Tibial artery (tissue), 4 donors: Measurements from ENCODE around the gene MED25.

ENCODE experiments used
- DNase-seq, 2 donors: peaks; one replicate each; pipeline ENCODE4 v3.0.0-alpha.2; 2019
- H3K27ac ChIP-seq, 2 donors: fragments of 200-600 bp; sonication (generic) in 1 of 2; 1 replicate in 1 of 2; 2 replicates in 1 of 2; pipeline ENCODE4 v1.5.1; 2018 to 2019; ENCODE audit warnings: mild to moderate bottlenecking in 1 of 2
- H3K27me3 ChIP-seq, 2 donors: fragments of 200-600 bp; sonication (generic) in 1 of 2; one replicate each; pipeline versions ENCODE4 v1.5.1 to v1.6.0; 2016 to 2019
- H3K36me3 ChIP-seq, 3 donors: fragments of 200-600 bp; sonication (generic) in 2 of 3; one replicate each; pipeline ENCODE4 v1.5.1; 2016 to 2019; ENCODE audit warnings: mild to moderate bottlenecking in 2 of 3
- H3K4me1 ChIP-seq, 4 donors: fragments of 200-600 bp; sonication (generic) in 2 of 4; 1 replicate in 3 of 4; 2 replicates in 1 of 4; pipeline ENCODE4 v1.5.1; 2016 to 2019
- H3K4me3 ChIP-seq, 2 donors: fragments of 200-600 bp; sonication (generic) in 1 of 2; 1 replicate in 1 of 2; 2 replicates in 1 of 2; pipeline ENCODE4 v1.5.1; 2018 to 2019; ENCODE audit warnings: mild to moderate bottlenecking in 2 of 2
- H3K9me3 ChIP-seq, 3 donors: fragments of 200-600 bp; sonication (generic) in 1 of 3; one replicate each; pipeline ENCODE4 v1.5.1; 2016 to 2019
- intact Hi-C: fragments of 100-400 bp; cut with DNase I; formaldehyde crosslinking; loops from one replicate; pipeline ENCODE4 v1.15.0; 2023; ENCODE audit warnings: low total_unique reads
- TF ChIP-seq, protein P1 (sequence below), 2 experiments: fragments of 200-600 bp in 1 of 2; fragments of 450-650 bp in 1 of 2; IDR thresholded peaks; one replicate each; pipeline ENCODE4 v1.5.1; 2017 to 2019; ENCODE audit warnings: antibody characterized with exemption in 2 of 2, mild to moderate bottlenecking in 1 of 2, moderate library complexity in 1 of 2

Gene MED25

DNA sequence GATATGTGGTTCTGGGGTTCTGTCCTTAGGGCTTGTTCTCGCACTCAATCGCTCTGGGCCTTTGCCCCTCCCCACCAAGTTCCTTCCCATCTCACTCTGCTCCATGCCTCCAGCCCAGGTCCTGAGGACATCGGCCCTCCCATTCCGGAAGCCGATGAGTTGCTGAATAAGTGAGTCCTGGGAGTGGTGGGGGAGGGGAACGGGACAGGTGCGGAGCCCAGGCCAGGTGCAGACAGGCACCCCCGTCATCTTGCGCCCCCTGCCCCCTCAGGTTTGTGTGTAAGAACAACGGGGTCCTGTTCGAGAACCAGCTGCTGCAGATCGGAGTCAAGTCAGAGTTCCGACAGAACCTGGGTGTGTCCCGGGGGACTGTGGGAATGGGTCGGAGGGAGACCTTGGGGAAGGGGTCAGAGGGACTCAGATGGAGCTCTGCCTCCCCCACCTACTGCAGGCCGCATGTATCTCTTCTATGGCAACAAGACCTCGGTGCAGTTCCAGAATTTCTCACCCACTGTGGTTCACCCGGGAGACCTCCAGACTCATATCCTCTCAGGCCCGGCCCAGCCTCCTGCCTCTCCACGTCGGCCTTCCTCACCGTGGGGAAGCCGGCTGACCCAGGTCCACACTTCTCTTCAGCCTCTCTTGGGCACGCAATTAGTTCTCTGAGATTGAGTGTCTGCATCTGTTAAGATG, 15.1 kb upstream of the MED25 start:
- TF ChIP-seq, protein P1, sequence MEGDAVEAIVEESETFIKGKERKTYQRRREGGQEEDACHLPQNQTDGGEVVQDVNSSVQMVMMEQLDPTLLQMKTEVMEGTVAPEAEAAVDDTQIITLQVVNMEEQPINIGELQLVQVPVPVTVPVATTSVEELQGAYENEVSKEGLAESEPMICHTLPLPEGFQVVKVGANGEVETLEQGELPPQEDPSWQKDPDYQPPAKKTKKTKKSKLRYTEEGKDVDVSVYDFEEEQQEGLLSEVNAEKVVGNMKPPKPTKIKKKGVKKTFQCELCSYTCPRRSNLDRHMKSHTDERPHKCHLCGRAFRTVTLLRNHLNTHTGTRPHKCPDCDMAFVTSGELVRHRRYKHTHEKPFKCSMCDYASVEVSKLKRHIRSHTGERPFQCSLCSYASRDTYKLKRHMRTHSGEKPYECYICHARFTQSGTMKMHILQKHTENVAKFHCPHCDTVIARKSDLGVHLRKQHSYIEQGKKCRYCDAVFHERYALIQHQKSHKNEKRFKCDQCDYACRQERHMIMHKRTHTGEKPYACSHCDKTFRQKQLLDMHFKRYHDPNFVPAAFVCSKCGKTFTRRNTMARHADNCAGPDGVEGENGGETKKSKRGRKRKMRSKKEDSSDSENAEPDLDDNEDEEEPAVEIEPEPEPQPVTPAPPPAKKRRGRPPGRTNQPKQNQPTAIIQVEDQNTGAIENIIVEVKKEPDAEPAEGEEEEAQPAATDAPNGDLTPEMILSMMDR (IDR thresholded peaks at IDR 0.05) = no peak
- H3K4me1 ChIP-seq = peaks cover 0 to 17% (median 9%) of the 10 kb centered on the region in 4 donors
- no peaks in the 10 kb centered on the region for H3K27me3 ChIP-seq
- intact Hi-C loops = no loop called here
- DNase-seq = no peak
- H3K27ac ChIP-seq = peak overlapping the region; percentile 47 to 57
- H3K36me3 ChIP-seq = peaks cover 17 to 99% (median 53%) of the 10 kb centered on the region in 3 donors
- no peaks in the 10 kb centered on the region for H3K9me3 ChIP-seq
- H3K4me3 ChIP-seq = peak overlapping the region in 1 of 2 donors; percentile 47

DNA sequence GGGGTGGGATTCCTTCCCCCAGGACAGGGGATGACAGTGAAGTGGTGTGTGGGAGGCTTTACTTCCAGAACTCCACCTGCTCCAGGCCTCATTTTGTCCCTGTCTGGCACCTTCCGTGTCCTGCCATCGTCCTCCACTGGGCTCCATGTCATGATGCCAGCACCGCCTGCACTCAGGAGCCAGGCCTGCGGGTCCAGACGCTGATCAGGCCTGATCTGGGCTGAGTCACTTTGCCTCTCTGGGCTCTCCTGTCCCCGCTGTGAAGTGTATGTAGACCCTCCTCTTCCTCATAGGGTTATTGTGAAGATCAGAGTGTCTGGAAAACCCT, 14.6 kb upstream of the MED25 start:
- TF ChIP-seq, protein P1 (IDR thresholded peaks at IDR 0.05) = no peak
- no peak for DNase-seq
- no peak overlapping the region for H3K27ac ChIP-seq
- no peak overlapping the region for H3K4me3 ChIP-seq
- H3K27me3 ChIP-seq = no peaks in the 10 kb centered on the region
- H3K9me3 ChIP-seq = no peaks in the 10 kb centered on the region
- H3K4me1 ChIP-seq = peaks cover 0 to 21% (median 12%) of the 10 kb centered on the region in 4 donors
- intact Hi-C loops = no loop called here
- peaks cover 15 to 94% (median 48%) of the 10 kb centered on the region in 3 donors for H3K36me3 ChIP-seq

DNA sequence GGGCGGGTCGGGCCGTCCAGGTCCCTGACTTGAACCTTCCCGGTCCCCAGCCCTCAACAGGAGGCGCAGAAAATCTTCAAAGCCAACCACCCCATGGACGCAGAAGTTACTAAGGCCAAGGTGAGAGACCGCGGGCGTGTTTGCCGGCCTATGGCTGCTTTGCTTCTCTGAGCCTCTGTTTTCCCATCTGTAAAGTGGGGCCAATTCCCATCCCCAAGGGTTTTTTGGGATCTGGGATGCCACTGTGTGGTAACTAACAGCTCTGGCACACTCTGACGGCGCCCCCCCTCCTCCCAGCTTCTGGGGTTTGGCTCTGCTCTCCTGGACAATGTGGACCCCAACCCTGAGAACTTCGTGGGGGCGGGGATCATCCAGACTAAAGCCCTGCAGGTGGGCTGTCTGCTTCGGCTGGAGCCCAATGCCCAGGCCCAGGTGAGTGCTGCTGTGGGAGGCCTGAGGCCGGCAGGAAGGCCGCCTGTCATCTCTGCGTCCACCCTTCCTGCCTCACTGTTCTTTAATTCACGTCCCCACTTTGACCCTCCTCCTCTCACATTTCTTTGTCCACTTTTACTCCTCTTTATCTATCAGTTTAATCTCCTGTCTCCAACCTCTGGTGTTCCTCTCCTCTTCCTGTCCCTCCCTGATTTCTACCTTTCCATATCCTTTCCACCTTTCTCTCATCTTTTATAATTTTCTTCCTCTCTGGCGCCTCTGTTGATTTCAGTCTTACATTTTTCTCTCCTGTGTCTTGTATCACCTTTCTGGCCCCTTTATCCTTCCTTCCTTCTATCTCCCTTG, 12.1 kb upstream of the MED25 start:
- H3K4me3 ChIP-seq = no peak overlapping the region
- H3K27me3 ChIP-seq = no peaks in the 10 kb centered on the region
- no peaks in the 10 kb centered on the region for H3K9me3 ChIP-seq
- H3K4me1 ChIP-seq = peaks cover 0 to 35% (median 24%) of the 10 kb centered on the region in 4 donors
- TF ChIP-seq, protein P1 (IDR thresholded peaks at IDR 0.05) = no peak
- no peak for DNase-seq
- no peak overlapping the region for H3K27ac ChIP-seq
- intact Hi-C loops = loop anchor here (5.0 kb wide), 1 partner anchor 39 kb away; the partner anchor contains the start of gene AP2A1
- peaks cover 0 to 69% (median 24%) of the 10 kb centered on the region in 3 donors for H3K36me3 ChIP-seq

DNA sequence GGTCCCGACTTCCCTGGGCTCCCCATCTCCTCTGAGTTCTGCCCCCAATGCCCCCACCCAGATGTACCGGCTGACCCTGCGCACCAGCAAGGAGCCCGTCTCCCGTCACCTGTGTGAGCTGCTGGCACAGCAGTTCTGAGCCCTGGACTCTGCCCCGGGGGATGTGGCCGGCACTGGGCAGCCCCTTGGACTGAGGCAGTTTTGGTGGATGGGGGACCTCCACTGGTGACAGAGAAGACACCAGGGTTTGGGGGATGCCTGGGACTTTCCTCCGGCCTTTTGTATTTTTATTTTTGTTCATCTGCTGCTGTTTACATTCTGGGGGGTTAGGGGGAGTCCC, 11.5 kb upstream of the MED25 start:
- no peak overlapping the region for H3K27ac ChIP-seq
- intact Hi-C loops = loop anchor here (5.0 kb wide), 1 partner anchor 39 kb away; the partner anchor contains the start of gene AP2A1

DNA sequence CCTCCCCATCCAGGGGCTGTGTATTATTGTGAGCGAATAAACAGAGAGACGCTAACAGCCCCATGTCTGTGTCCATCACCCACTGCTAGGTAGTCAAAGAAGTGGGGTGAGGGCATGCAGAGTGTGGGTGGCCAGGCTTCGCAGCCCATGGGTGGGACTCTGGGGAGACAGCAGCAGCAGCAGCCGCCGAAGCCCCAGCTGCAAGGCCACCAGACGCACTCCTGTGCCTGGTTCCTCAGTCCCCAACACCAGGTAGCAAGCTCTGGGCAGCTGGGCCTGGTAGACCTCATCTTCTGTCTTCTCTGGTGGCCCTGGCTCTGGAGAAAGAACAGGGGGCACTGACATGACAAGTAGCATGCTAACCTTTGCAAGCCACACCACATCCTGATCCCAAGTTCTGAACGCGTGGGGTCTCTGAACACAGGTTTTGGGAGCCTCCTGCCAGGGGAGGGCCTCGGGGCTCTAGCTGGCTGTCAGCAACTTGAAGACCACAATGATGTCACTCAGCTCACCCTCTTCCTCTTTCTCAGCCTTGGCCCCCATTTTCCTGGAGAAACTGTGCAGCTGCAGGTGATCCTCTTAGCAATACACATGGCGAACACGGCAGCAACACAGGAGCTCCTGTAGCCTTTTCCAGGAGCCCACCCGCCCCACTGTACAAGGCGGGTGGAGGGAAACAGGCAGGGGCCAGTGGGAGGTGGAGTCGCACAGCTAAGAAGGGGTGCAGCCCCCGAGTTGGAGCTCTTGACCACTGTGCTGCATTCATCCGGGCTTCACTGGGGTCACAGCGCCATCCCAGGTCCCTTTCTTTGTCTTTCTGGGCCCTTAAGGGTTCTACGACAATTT, 10.8 kb upstream of the MED25 start:
- H3K27ac ChIP-seq = no peak overlapping the region
- H3K9me3 ChIP-seq = no peaks in the 10 kb centered on the region
- TF ChIP-seq, protein P1 (IDR thresholded peaks at IDR 0.05) = no peak
- H3K4me3 ChIP-seq = no peak overlapping the region
- peaks cover 0 to 26% (median 19%) of the 10 kb centered on the region in 4 donors for H3K4me1 ChIP-seq
- H3K36me3 ChIP-seq = peaks cover 0 to 56% (median 24%) of the 10 kb centered on the region in 3 donors
- intact Hi-C loops = loop anchor here (5.0 kb wide), 1 partner anchor 40 kb away; the partner anchor contains the start of gene AP2A1
- no peak for DNase-seq
- no peaks in the 10 kb centered on the region for H3K27me3 ChIP-seq

More for the DNA sequence above, 11.5 kb upstream of the MED25 start:
- no peaks in the 10 kb centered on the region for H3K27me3 ChIP-seq
- no peak overlapping the region for H3K4me3 ChIP-seq
- peaks cover 0 to 63% (median 24%) of the 10 kb centered on the region in 3 donors for H3K36me3 ChIP-seq
- no peaks in the 10 kb centered on the region for H3K9me3 ChIP-seq
- DNase-seq = no peak
- TF ChIP-seq, protein P1 (IDR thresholded peaks at IDR 0.05) = no peak
- H3K4me1 ChIP-seq = peaks cover 0 to 31% (median 24%) of the 10 kb centered on the region in 4 donors
